HG03575 (cell line): ENCODE measurements around the gene PRC1.

Experiments
- ATAC-seq: cut with Tn5 transposase; IDR thresholded peaks from one replicate; pipeline ENCODE4 v1.9.1; 2021; ENCODE audit not compliant: unreplicated experiment, insufficient number of reproducible peaks, low FRiP score; ENCODE audit errors: extremely low read depth

Gene PRC1

GRCh38 chr15:90918034-90918788, 76.1 kb downstream of the PRC1 start:
- ATAC-seq = no peak

- ATAC-seq = no peak
These were observed 76.8 kb downstream of the PRC1 start for GRCh38 chr15:90917569-90917968.

- ATAC-seq = no peak
These were observed 77.9 kb downstream of the PRC1 start for GRCh38 chr15:90916461-90916860.
